Tibial artery (tissue), 4 donors: ENCODE measurements around the gene HES4.

Experiments used
- DNase-seq, 2 donors: peaks; one replicate each; pipeline ENCODE4 v3.0.0-alpha.2; 2019
- H3K27ac ChIP-seq, 2 donors: fragments of 200-600 bp; sonication (generic) in 1 of 2; 1 replicate in 1 of 2; 2 replicates in 1 of 2; pipeline ENCODE4 v1.5.1; 2018 to 2019; ENCODE audit warnings: mild to moderate bottlenecking in 1 of 2
- H3K27me3 ChIP-seq, 2 donors: fragments of 200-600 bp; sonication (generic) in 1 of 2; one replicate each; pipeline versions ENCODE4 v1.5.1 to v1.6.0; 2016 to 2019
- H3K36me3 ChIP-seq, 3 donors: fragments of 200-600 bp; sonication (generic) in 2 of 3; one replicate each; pipeline ENCODE4 v1.5.1; 2016 to 2019; ENCODE audit warnings: mild to moderate bottlenecking in 2 of 3
- H3K4me1 ChIP-seq, 4 donors: fragments of 200-600 bp; sonication (generic) in 2 of 4; 1 replicate in 3 of 4; 2 replicates in 1 of 4; pipeline ENCODE4 v1.5.1; 2016 to 2019
- H3K4me3 ChIP-seq, 2 donors: fragments of 200-600 bp; sonication (generic) in 1 of 2; 1 replicate in 1 of 2; 2 replicates in 1 of 2; pipeline ENCODE4 v1.5.1; 2018 to 2019; ENCODE audit warnings: mild to moderate bottlenecking in 2 of 2
- H3K9me3 ChIP-seq, 3 donors: fragments of 200-600 bp; sonication (generic) in 1 of 3; one replicate each; pipeline ENCODE4 v1.5.1; 2016 to 2019
- intact Hi-C: fragments of 100-400 bp; cut with DNase I; formaldehyde crosslinking; loops from one replicate; pipeline ENCODE4 v1.15.0; 2023; ENCODE audit warnings: low total_unique reads
- TF ChIP-seq, protein P1 (sequence below), 2 experiments: fragments of 200-600 bp in 1 of 2; fragments of 450-650 bp in 1 of 2; IDR thresholded peaks; one replicate each; pipeline ENCODE4 v1.5.1; 2017 to 2019; ENCODE audit warnings: antibody characterized with exemption in 2 of 2, mild to moderate bottlenecking in 1 of 2, moderate library complexity in 1 of 2

Gene HES4

DNA sequence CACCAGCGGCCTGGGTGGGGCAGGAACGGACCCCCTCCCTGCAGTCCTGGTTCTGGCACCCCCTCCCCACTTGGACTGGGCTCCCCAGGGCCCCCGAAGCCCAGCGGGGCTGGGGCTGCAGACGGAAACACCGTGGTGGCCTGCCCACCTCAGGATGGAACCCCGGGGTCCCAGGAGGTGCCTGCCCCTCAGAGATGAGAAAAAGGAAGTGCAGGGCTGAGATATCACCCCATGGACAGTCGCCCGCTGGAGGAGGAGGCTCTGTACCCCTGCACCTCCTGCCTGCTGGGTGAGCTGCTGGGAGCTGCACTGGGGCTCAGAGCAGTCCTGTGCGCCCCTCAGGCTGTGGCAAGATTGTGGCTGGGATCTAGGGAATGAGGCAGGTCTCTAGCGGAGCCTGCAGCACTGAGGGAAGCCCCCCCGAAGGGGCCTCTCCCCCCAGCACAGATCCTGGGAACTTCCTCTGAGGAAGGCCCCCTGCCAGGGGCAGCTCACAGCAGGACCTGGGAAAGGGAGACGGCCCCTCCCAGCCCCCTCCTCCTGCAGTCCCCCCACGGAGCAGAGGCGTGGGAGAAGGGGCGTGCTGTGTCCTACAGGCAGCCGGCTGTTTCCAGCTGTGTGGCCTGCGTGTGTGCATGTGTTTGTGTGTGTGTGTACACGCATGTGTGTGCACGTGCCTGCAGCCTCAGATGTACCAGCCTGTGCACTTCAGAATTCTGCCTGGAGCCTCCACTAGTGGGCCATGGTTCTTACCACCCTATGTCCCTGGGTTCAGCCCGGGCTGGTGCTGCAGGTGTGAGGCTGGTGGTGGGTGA is 26.9 kb upstream of the HES4 start:
- DNase-seq: no peak
- H3K36me3 ChIP-seq: no peaks in the 10 kb centered on the region
- H3K4me3 ChIP-seq: no peak overlapping the region
- H3K27me3 ChIP-seq: peaks cover 0 to 7% of the 10 kb centered on the region in 2 donors
- no peaks in the 10 kb centered on the region for H3K9me3 ChIP-seq
- TF ChIP-seq, protein P1, sequence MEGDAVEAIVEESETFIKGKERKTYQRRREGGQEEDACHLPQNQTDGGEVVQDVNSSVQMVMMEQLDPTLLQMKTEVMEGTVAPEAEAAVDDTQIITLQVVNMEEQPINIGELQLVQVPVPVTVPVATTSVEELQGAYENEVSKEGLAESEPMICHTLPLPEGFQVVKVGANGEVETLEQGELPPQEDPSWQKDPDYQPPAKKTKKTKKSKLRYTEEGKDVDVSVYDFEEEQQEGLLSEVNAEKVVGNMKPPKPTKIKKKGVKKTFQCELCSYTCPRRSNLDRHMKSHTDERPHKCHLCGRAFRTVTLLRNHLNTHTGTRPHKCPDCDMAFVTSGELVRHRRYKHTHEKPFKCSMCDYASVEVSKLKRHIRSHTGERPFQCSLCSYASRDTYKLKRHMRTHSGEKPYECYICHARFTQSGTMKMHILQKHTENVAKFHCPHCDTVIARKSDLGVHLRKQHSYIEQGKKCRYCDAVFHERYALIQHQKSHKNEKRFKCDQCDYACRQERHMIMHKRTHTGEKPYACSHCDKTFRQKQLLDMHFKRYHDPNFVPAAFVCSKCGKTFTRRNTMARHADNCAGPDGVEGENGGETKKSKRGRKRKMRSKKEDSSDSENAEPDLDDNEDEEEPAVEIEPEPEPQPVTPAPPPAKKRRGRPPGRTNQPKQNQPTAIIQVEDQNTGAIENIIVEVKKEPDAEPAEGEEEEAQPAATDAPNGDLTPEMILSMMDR (IDR thresholded peaks at IDR 0.05): no peak
- H3K27ac ChIP-seq: no peak overlapping the region
- intact Hi-C loops: loop anchor here (5.0 kb wide), 1 partner anchor 45 kb away; the partner anchor contains the start of gene RNF223
- H3K4me1 ChIP-seq: peaks cover 0 to 30% (median 0%) of the 10 kb centered on the region in 4 donors

DNA sequence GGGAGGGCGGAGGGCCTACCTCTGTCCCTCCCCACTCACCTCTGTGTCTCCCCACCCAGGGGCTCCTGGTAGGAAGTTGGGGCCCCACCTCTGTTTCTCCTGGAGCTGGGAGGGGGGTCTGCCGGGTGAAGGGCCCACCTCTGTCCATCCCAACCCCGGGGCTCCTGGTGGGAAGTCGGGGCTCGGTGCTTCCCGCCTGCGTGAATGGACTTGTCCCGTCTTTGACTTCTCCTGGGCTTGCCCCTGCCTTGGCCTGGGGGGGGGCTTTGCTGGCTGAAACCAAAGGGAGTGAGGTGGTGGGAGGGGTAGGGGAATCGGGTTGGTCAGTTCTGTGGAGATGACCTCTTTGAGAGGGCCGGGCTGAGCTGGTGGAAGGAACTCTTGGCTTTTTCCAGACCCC is 25.8 kb upstream of the HES4 start:
- no peaks in the 10 kb centered on the region for H3K9me3 ChIP-seq
- no peak overlapping the region for H3K27ac ChIP-seq
- peaks cover 0 to 41% (median 7%) of the 10 kb centered on the region in 4 donors for H3K4me1 ChIP-seq
- TF ChIP-seq, protein P1 (IDR thresholded peaks at IDR 0.05): no peak
- no peak for DNase-seq
- intact Hi-C loops: loop anchor here (5.0 kb wide), 1 partner anchor 47 kb away; the partner anchor contains the start of gene RNF223
- H3K36me3 ChIP-seq: no peaks in the 10 kb centered on the region
- peaks cover 0 to 2% of the 10 kb centered on the region in 2 donors for H3K27me3 ChIP-seq
- no peak overlapping the region for H3K4me3 ChIP-seq

DNA sequence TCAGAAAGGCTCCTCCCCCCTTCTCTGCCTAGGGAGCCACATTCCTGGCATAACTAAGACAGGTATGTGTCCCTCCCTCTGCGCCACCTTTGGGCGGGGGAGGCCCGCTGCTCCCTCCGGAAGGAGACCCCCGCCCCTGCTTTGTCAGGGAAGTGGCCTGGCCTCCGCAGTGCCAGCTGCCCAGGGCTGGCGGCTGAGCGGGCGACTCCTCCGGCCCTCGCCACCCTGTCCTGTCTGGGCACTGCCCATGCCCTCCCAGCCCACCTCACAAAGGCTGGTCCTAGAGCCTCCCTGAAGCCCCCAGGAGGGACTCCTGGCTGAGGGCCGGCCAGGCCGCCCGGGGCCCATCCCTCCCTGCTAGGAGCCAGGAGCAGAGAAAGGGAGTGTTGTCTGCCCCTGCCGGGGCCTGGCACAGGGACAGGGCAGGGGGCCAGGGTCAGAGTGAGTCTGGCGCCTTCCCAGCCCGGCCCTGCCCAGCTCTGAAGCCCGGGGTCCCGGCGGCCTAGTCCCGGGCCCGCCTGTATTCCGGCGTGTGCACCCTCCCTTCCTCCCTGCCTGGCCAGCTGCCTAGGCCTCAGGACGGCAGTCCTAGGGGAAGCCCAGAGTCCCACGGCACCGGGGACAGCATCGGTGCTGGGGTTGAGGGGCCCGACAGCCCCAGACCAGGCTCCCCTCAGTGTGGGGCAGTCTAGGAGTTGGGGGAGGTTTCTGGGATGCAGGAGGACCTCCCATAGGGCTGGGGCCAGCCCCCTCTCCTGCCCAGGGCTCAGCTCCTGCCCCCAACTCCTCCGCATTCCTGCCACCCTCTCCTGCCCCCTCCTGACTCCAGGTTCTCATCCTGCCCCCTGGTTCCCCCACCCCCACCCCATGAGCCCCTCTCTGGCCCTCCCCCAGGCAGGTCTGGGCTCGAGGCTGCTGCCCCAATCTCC is 25.1 kb upstream of the HES4 start:
- Histone ChIP-seq H3K36me3 (no peaks in the 10 kb centered on the region), H3K27me3 (peaks cover 0 to 2% of the 10 kb centered on the region in 2 donors), H3K4me3 (no peak overlapping the region), H3K9me3 (no peaks in the 10 kb centered on the region), H3K4me1 (peaks cover 0 to 48% (median 12%) of the 10 kb centered on the region in 4 donors), H3K27ac (no peak overlapping the region)
- DNase-seq: no peak
- TF ChIP-seq, protein P1 (IDR thresholded peaks at IDR 0.05): no peak
- intact Hi-C loops: loop anchor here (5.0 kb wide), 1 partner anchor 47 kb away; the partner anchor contains the start of gene RNF223

DNA sequence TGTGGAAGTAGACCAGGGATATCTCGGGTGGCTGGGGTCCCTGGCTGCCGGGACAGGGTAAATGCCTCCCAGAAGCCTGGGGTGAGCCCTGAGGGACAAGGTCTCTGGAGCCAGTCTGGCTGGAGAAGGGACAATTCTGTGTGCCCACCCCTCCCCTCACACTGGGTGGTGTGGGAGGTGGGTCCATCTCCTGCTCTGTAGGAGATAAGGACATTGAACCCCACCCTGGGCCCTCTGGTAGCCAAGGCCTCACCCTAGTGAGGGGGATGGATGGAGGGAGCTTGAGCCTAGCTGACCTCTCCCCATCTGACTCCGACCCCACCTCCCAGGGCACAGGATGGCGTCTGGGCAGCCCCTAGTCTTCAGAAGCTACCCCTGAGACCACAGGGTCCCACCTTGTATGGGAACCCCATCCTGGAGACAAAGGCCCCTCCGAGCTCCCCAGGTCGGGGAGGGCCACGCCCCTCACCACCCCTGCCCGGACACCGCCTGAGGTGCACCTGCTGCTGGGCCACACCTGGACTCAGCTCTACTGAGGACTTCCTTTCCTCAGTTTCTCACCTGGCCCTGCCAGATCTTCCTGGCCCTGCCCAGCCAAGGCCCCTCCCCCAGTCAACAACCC is 24.4 kb upstream of the HES4 start:
- peaks cover 0 to 48% (median 12%) of the 10 kb centered on the region in 4 donors for H3K4me1 ChIP-seq
- intact Hi-C loops: no loop called here

More for the DNA sequence above, 24.4 kb upstream of the HES4 start:
- no peak overlapping the region for H3K27ac ChIP-seq
- TF ChIP-seq, protein P1 (IDR thresholded peaks at IDR 0.05): no peak
- DNase-seq: no peak
- H3K9me3 ChIP-seq: no peaks in the 10 kb centered on the region
- H3K36me3 ChIP-seq: no peaks in the 10 kb centered on the region
- no peak overlapping the region for H3K4me3 ChIP-seq
- H3K27me3 ChIP-seq: peaks cover 0 to 2% of the 10 kb centered on the region in 2 donors
